Measurements from ENCODE around the gene SPTSSA.

GRCh38 chr14:34478261-34478660 is 16.2 kb upstream of the SPTSSA start:
- TF ChIP-seq, protein P1, sequence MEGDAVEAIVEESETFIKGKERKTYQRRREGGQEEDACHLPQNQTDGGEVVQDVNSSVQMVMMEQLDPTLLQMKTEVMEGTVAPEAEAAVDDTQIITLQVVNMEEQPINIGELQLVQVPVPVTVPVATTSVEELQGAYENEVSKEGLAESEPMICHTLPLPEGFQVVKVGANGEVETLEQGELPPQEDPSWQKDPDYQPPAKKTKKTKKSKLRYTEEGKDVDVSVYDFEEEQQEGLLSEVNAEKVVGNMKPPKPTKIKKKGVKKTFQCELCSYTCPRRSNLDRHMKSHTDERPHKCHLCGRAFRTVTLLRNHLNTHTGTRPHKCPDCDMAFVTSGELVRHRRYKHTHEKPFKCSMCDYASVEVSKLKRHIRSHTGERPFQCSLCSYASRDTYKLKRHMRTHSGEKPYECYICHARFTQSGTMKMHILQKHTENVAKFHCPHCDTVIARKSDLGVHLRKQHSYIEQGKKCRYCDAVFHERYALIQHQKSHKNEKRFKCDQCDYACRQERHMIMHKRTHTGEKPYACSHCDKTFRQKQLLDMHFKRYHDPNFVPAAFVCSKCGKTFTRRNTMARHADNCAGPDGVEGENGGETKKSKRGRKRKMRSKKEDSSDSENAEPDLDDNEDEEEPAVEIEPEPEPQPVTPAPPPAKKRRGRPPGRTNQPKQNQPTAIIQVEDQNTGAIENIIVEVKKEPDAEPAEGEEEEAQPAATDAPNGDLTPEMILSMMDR (IDR thresholded peaks at IDR 0.05; ENCODE audit: low read depth, low read length) = no peak
- TF ChIP-seq EZH2phosphoT487 (IDR thresholded peaks at IDR 0.05; ENCODE audit: low read depth) = no peak

Measured in OCI-LY3 (cell line).